ENCODE data around the gene TRIM17. TPM values are rescaled to one million over a fixed set of nuclear protein-coding genes. Genes with fewer than 3 reads are reported as not detected.

TRIM17 gene
- total RNA-seq, 1 experiment from 2014 or later = not detected

DNA sequence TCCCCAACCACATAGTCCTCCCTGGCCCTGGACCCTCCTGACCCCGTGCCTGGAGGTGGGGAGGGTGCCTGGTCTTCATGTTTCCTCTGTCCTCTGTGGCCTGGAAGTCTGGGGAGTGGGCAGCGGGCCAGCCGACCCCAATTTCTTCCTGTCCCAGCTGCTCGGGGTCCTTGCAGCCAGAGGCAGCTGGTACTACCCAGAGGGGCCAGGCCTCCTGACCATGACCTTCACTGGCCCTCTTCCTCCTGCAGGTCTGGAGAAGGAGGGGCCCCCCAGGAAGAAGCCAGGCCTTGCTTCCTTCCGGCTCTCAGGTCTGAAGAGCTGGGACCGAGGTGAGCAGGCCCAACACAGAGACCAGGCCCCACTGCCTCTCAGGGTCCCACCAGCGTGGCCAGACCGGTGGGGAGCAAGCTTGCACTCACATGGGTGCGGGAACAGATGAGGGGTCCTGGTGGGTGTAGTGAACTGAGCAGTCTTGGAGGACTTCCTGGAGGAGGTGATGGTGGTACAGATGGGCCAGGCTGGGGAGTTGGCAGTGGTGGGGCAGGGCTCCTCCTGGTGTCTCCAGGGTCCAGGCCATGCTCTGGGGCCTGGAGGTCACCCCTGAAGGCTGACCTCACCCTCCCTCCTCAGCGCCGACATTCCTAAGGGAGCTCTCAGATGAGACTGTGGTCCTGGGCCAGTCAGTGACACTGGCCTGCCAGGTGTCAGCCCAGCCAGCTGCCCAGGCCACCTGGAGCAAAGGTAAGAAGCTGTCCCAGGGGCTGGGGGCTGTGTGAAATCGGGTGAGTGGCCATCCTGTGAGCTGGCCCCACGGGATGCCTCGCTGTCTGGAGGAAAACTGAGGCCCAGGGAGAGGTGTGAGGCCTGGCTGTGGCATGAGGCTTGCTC is 42.7 kb downstream of the TRIM17 start:
- Histone ChIP-seq H2AFZ (ENCODE audit: low read depth, low read length, poor library complexity, severe bottlenecking) (no peak overlapping the region), H3K9me3 (ENCODE audit: control insufficient read depth in 1 of 2, insufficient read depth in 1 of 2, low read depth in 1 of 2, low read length in 2 of 2) (no peaks in the 10 kb centered on the region), H3K4me2 (ENCODE audit: low read length) (no peak overlapping the region), H3K27ac (ENCODE audit: low read depth, low read length) (no peak overlapping the region), H3K36me3 (ENCODE audit: control insufficient read depth in 1 of 2, insufficient read depth in 2 of 2, low read length in 2 of 2) (no peaks in the 10 kb centered on the region), H3K9me2 (ENCODE audit: insufficient read depth) (no peaks in the 10 kb centered on the region), H3K4me3 (replicated peaks in 1 of 2; ENCODE audit: low read depth in 1 of 2, low read length in 2 of 2) (no peak overlapping the region), H3K79me2 (ENCODE audit: insufficient read depth, low read length) (no peaks in the 10 kb centered on the region), H3K4me1 (ENCODE audit: control insufficient read depth in 1 of 2, insufficient read depth in 2 of 2, low read length in 2 of 2) (peaks cover 2 to 34% of the 10 kb centered on the region in 2 experiments), H3K9ac (ENCODE audit: low read length) (no peak overlapping the region), H3K27me3 (ENCODE audit: insufficient read depth, low read length) (no peaks in the 10 kb centered on the region), H4K20me1 (ENCODE audit: insufficient read depth) (no peaks in the 10 kb centered on the region)
- ChIA-PET RAD21 (ENCODE audit: low non-redundant PET in 1 of 2, low total read pairs in 2 of 2, uncharacterized antibody in 2 of 2, unreplicated experiment in 2 of 2) (no interaction called here), POLR2A (interaction anchor here (0.6 kb wide), 1 partner anchor 208 kb away, joined by 4 read pairs; the partner anchor contains the start of gene IBA57), CTCF (no interaction called here)
- no peak for DNase-seq (ENCODE audit: low read depth, low spot score)
- no peak for ATAC-seq
- TF ChIP-seq TCF7L2 (IDR thresholded peaks at IDR 0.05; ENCODE audit: borderline replicate concordance, extremely low read depth, insufficient read depth, insufficient read length) (no peak), JUND (IDR thresholded peaks at IDR 0.05) (no peak), ELF1 (IDR thresholded peaks at IDR 0.05; ENCODE audit: borderline replicate concordance, low read depth) (no peak), EZH2phosphoT487 (IDR thresholded peaks at IDR 0.05; ENCODE audit: borderline replicate concordance) (no peak), FOSL1 (IDR thresholded peaks at IDR 0.05; ENCODE audit: low read depth) (no peak), POLR2AphosphoS5 (IDR thresholded peaks at IDR 0.05; ENCODE audit: low read depth, low read length) (no peak), CEBPB (IDR thresholded peaks at IDR 0.05; ENCODE audit: low read depth) (no peak), EZH2 (IDR thresholded peaks at IDR 0.05) (no peak), POLR2A (IDR thresholded peaks at IDR 0.05; ENCODE audit: borderline replicate concordance, extremely low read depth, insufficient read depth, insufficient read length) (no peak), CBX3 (IDR thresholded peaks at IDR 0.05; ENCODE audit: low read depth) (no peak), RAD21 (IDR thresholded peaks at IDR 0.05; ENCODE audit: low read depth) (no peak), SP1 (IDR thresholded peaks at IDR 0.05; ENCODE audit: low read depth) (no peak), ZFX (IDR thresholded peaks at IDR 0.05) (no peak), EGR1 (IDR thresholded peaks at IDR 0.05; ENCODE audit: low read depth) (no peak), SRF (IDR thresholded peaks at IDR 0.05; ENCODE audit: low read depth) (no peak), YY1 (IDR thresholded peaks at IDR 0.05; ENCODE audit: extremely low read depth, insufficient replicate concordance, low read depth, low read length) (no peak)
- TF ChIP-seq, protein P1, sequence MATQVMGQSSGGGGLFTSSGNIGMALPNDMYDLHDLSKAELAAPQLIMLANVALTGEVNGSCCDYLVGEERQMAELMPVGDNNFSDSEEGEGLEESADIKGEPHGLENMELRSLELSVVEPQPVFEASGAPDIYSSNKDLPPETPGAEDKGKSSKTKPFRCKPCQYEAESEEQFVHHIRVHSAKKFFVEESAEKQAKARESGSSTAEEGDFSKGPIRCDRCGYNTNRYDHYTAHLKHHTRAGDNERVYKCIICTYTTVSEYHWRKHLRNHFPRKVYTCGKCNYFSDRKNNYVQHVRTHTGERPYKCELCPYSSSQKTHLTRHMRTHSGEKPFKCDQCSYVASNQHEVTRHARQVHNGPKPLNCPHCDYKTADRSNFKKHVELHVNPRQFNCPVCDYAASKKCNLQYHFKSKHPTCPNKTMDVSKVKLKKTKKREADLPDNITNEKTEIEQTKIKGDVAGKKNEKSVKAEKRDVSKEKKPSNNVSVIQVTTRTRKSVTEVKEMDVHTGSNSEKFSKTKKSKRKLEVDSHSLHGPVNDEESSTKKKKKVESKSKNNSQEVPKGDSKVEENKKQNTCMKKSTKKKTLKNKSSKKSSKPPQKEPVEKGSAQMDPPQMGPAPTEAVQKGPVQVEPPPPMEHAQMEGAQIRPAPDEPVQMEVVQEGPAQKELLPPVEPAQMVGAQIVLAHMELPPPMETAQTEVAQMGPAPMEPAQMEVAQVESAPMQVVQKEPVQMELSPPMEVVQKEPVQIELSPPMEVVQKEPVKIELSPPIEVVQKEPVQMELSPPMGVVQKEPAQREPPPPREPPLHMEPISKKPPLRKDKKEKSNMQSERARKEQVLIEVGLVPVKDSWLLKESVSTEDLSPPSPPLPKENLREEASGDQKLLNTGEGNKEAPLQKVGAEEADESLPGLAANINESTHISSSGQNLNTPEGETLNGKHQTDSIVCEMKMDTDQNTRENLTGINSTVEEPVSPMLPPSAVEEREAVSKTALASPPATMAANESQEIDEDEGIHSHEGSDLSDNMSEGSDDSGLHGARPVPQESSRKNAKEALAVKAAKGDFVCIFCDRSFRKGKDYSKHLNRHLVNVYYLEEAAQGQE (IDR thresholded peaks at IDR 0.05; ENCODE audit: low read depth) = no peak
- TF ChIP-seq, protein P2, sequence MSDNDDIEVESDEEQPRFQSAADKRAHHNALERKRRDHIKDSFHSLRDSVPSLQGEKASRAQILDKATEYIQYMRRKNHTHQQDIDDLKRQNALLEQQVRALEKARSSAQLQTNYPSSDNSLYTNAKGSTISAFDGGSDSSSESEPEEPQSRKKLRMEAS (IDR thresholded peaks at IDR 0.05) = no peak
- TF ChIP-seq, protein P3, sequence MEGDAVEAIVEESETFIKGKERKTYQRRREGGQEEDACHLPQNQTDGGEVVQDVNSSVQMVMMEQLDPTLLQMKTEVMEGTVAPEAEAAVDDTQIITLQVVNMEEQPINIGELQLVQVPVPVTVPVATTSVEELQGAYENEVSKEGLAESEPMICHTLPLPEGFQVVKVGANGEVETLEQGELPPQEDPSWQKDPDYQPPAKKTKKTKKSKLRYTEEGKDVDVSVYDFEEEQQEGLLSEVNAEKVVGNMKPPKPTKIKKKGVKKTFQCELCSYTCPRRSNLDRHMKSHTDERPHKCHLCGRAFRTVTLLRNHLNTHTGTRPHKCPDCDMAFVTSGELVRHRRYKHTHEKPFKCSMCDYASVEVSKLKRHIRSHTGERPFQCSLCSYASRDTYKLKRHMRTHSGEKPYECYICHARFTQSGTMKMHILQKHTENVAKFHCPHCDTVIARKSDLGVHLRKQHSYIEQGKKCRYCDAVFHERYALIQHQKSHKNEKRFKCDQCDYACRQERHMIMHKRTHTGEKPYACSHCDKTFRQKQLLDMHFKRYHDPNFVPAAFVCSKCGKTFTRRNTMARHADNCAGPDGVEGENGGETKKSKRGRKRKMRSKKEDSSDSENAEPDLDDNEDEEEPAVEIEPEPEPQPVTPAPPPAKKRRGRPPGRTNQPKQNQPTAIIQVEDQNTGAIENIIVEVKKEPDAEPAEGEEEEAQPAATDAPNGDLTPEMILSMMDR (IDR thresholded peaks at IDR 0.05 in 2 of 3, conservative IDR thresholded peaks at IDR 0.05 in 1 of 3; ENCODE audit: borderline replicate concordance in 1 of 3, insufficient read depth in 1 of 3, low read depth in 2 of 3, low read length in 2 of 3) = no peak
- TF ChIP-seq, protein P4, sequence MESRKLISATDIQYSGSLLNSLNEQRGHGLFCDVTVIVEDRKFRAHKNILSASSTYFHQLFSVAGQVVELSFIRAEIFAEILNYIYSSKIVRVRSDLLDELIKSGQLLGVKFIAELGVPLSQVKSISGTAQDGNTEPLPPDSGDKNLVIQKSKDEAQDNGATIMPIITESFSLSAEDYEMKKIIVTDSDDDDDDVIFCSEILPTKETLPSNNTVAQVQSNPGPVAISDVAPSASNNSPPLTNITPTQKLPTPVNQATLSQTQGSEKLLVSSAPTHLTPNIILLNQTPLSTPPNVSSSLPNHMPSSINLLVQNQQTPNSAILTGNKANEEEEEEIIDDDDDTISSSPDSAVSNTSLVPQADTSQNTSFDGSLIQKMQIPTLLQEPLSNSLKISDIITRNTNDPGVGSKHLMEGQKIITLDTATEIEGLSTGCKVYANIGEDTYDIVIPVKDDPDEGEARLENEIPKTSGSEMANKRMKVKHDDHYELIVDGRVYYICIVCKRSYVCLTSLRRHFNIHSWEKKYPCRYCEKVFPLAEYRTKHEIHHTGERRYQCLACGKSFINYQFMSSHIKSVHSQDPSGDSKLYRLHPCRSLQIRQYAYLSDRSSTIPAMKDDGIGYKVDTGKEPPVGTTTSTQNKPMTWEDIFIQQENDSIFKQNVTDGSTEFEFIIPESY (IDR thresholded peaks at IDR 0.05; ENCODE audit: extremely low read depth, insufficient replicate concordance, low read length) = no peak
- no TSS peak for BruUV-seq (replicated peaks)
- intact Hi-C loops (cut with micrococcal nuclease) = no loop called here

Data from HCT116 (cell line).